ENCODE results near the gene ST6GALNAC1. TPM values are rescaled to one million over a fixed set of nuclear protein-coding genes. Genes with fewer than 3 reads are reported as not detected.

The ST6GALNAC1 gene
- total and polyA plus RNA-seq, 8 donors = 0.34 to 4.9 (median 1.2) TPM

- ATAC-seq (peak; percentile 85 to 90 (median 87)), DNase-seq (no peak), FAIRE-seq (no peak)
- intact Hi-C loops (cut with DNase I) = no loop called here
- 9 to 12% methylated on average over 13 of the region's 13 CpGs for WGBS, 2 donors
- no peaks in the 10 kb centered on the region for H3K27me3 ChIP-seq
- no peak overlapping the region for H3K4me3 ChIP-seq
- no peaks in the 10 kb centered on the region for H3K9me3 ChIP-seq
- peaks cover 0 to 16% (median 6%) of the 10 kb centered on the region in 3 donors for H3K4me1 ChIP-seq
- no peak for TF ChIP-seq CTCF (IDR thresholded peaks at IDR 0.05)
- no peaks in the 10 kb centered on the region for H3K36me3 ChIP-seq
- H3K27ac ChIP-seq = peak overlapping the region in 1 of 4 donors; percentile 0
Observed at GRCh38 chr17:76659928-76660655, 16.5 kb upstream of the ST6GALNAC1 start.

GRCh38 chr17:76658242-76658662 is 14.7 kb upstream of the ST6GALNAC1 start:
- 80 to 82% methylated on average over 5 of the region's 5 CpGs for WGBS, 2 donors
- no peaks in the 10 kb centered on the region for H3K9me3 ChIP-seq
- ATAC-seq (no peak), DNase-seq (no peak), FAIRE-seq (no peak)
- H3K4me3 ChIP-seq = no peak overlapping the region
- no peak overlapping the region for H3K27ac ChIP-seq
- peaks cover 0 to 16% (median 6%) of the 10 kb centered on the region in 3 donors for H3K4me1 ChIP-seq
- no peaks in the 10 kb centered on the region for H3K36me3 ChIP-seq
- intact Hi-C loops (cut with DNase I) = no loop called here
- TF ChIP-seq CTCF (IDR thresholded peaks at IDR 0.05) = no peak
- H3K27me3 ChIP-seq = no peaks in the 10 kb centered on the region

GRCh38 chr17:76657505-76658241 is 14.1 kb upstream of the ST6GALNAC1 start:
- H3K27ac ChIP-seq = no peak overlapping the region
- no peak for DNase-seq
- FAIRE-seq = no peak

GRCh38 chr17:76654408-76654807 is 10.9 kb upstream of the ST6GALNAC1 start:
- no peak for TF ChIP-seq CTCF (IDR thresholded peaks at IDR 0.05)
- H3K27me3 ChIP-seq = no peaks in the 10 kb centered on the region
- H3K4me1 ChIP-seq = peaks cover 0 to 1% (median 1%) of the 10 kb centered on the region in 3 donors
- intact Hi-C loops (cut with DNase I) = no loop called here
- DNase-seq = no peak
- H3K4me3 ChIP-seq = no peak overlapping the region
- ATAC-seq = no peak
- 85 to 100% methylated on average over 1 of the region's 1 CpG for WGBS, 2 donors
- no peak overlapping the region for H3K27ac ChIP-seq
- FAIRE-seq = no peak
- no peaks in the 10 kb centered on the region for H3K9me3 ChIP-seq
- no peaks in the 10 kb centered on the region for H3K36me3 ChIP-seq

More at GRCh38 chr17:76657505-76658241, 14.1 kb upstream of the ST6GALNAC1 start:
- Histone ChIP-seq H3K4me1 (peaks cover 0 to 16% (median 6%) of the 10 kb centered on the region in 3 donors), H3K27me3 (no peaks in the 10 kb centered on the region), H3K9me3 (no peaks in the 10 kb centered on the region), H3K4me3 (no peak overlapping the region), H3K36me3 (no peaks in the 10 kb centered on the region)
- TF ChIP-seq CTCF (IDR thresholded peaks at IDR 0.05) = no peak
- ATAC-seq = no peak
- 80 to 81% methylated on average over 8 of the region's 8 CpGs for WGBS, 2 donors
- intact Hi-C loops (cut with DNase I) = no loop called here

Data from pancreas (tissue), 10 donors.